DOHH2 (cell line): ENCODE measurements around the gene NECAP2.

Source experiments
- H3F3A ChIP-seq: fragments of 200-600 bp; sonication (generic), shearing (Covaris generic); 2 replicates; pipeline ENCODE4 v1.6.0; 2016; ENCODE audit warnings: antibody characterized with exemption, mild to moderate bottlenecking; ENCODE audit not compliant: control insufficient read depth, insufficient read depth
- H3K27ac ChIP-seq: fragments of 200-600 bp; sonication (generic); 2 replicates; pipeline ENCODE4 v1.5.1; 2014; ENCODE audit warnings: low read depth, mild to moderate bottlenecking, low read length, moderate library complexity
- H3K27me3 ChIP-seq: fragments of 200-600 bp; sonication (generic); 2 replicates; pipeline ENCODE4 v1.6.1; 2014; ENCODE audit warnings: mild to moderate bottlenecking, low read length, mixed read lengths; ENCODE audit not compliant: control insufficient read depth
- H3K36me3 ChIP-seq: fragments of 200-600 bp; sonication (generic); 2 replicates; pipeline ENCODE4 v1.6.1; 2014; ENCODE audit warnings: mild to moderate bottlenecking, low read length, moderate library complexity, mixed read lengths; ENCODE audit not compliant: control insufficient read depth
- H3K4me1 ChIP-seq: fragments of 200-600 bp; sonication (generic); 2 replicates; pipeline ENCODE4 v1.6.1; 2014; ENCODE audit warnings: mild to moderate bottlenecking, low read length, mixed read lengths; ENCODE audit not compliant: control insufficient read depth
- H3K4me2 ChIP-seq: fragments of 200-600 bp; sonication (generic); 2 replicates; pipeline ENCODE4 v1.6.0; 2014; ENCODE audit warnings: mild to moderate bottlenecking, low read length, moderate library complexity
- H3K4me3 ChIP-seq: fragments of 200-600 bp; sonication (generic); 2 replicates; pipeline ENCODE4 v1.5.1; 2014; ENCODE audit warnings: mild to moderate bottlenecking, low read length, mixed read lengths
- H3K79me2 ChIP-seq: fragments of 200-600 bp; sonication (generic); 2 replicates; pipeline ENCODE4 v1.6.1; 2014; ENCODE audit warnings: mild to moderate bottlenecking, low read length, mixed read lengths; ENCODE audit not compliant: control insufficient read depth
- H3K9me2 ChIP-seq: fragments of 200-600 bp; sonication (generic); replicated peaks from 2 replicates; pipeline ENCODE4 v1.6.1; 2014; ENCODE audit warnings: mild to moderate bottlenecking, low read length, mixed read lengths; ENCODE audit not compliant: control insufficient read depth
- H3K9me3 ChIP-seq: fragments of 200-600 bp; sonication (generic); 2 replicates; pipeline ENCODE4 v1.6.1; 2014; ENCODE audit warnings: antibody characterized with exemption, low read length, mixed read lengths; ENCODE audit not compliant: control insufficient read depth, insufficient read depth
- H4K20me1 ChIP-seq: fragments of 200-600 bp; sonication (generic); 2 replicates; pipeline ENCODE4 v1.6.0; 2014; ENCODE audit warnings: low read depth, mild to moderate bottlenecking, antibody characterized with exemption, low read length, moderate library complexity; ENCODE audit not compliant: control insufficient read depth, insufficient read depth
- EZH2phosphoT487 ChIP-seq: fragments of 200-600 bp; sonication (generic); IDR thresholded peaks from 2 replicates; pipeline ENCODE4 v1.6.1; 2017; ENCODE audit warnings: borderline replicate concordance, mild to moderate bottlenecking, antibody characterized with exemption, low read length, moderate library complexity, mixed read lengths
- TF ChIP-seq, protein P1 (sequence below): fragments of 200-600 bp; sonication (generic); IDR thresholded peaks from one replicate; pipeline ENCODE4 v1.5.1; 2014; ENCODE audit warnings: antibody characterized with exemption, mild to moderate bottlenecking, low read depth, low read length; ENCODE audit not compliant: poor library complexity, severe bottlenecking

Gene NECAP2

DNA sequence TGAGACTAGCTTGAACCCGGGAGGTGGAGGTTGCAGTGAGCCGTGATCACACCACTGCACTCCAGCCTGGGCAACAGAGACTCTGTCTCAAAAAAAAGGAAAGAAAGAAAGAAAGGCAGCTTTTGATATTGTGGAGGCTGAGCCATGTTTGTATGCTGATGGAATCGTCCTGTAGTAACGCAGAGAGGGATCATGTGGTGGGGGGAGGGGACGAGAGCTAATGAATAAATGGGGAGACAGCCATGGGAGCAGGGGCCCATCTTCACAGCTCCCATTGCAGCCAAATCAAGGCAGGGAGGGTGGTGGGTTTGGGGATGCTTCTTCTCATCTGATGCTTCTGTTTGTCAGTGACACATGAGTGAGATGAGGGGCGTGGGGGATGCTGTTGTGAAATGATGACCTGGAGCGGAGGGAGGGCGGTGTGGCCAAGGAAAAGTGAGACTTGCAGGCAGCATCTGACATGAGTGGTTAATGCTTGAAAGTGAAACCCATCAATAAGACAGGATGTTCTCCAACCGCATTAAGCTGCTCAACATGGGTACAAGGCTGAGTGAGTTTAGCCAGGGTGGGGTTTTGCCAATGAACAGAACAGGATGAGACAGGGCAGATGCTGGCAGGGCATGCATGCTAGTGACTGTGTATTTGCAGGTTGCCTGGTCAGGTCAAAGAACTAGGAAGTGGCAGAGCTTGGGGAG lies 20.0 kb upstream of the NECAP2 start:
- peak overlapping the region; percentile 17; the same call in 1 of the 2 replicates for H3K4me3 ChIP-seq
- H3K36me3 ChIP-seq: no peaks in the 10 kb centered on the region
- H4K20me1 ChIP-seq: no peaks in the 10 kb centered on the region
- H3K27ac ChIP-seq: no peak overlapping the region
- TF ChIP-seq, protein P1, sequence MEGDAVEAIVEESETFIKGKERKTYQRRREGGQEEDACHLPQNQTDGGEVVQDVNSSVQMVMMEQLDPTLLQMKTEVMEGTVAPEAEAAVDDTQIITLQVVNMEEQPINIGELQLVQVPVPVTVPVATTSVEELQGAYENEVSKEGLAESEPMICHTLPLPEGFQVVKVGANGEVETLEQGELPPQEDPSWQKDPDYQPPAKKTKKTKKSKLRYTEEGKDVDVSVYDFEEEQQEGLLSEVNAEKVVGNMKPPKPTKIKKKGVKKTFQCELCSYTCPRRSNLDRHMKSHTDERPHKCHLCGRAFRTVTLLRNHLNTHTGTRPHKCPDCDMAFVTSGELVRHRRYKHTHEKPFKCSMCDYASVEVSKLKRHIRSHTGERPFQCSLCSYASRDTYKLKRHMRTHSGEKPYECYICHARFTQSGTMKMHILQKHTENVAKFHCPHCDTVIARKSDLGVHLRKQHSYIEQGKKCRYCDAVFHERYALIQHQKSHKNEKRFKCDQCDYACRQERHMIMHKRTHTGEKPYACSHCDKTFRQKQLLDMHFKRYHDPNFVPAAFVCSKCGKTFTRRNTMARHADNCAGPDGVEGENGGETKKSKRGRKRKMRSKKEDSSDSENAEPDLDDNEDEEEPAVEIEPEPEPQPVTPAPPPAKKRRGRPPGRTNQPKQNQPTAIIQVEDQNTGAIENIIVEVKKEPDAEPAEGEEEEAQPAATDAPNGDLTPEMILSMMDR: no peak
- TF ChIP-seq EZH2phosphoT487: no peak
- H3K27me3 ChIP-seq: peaks cover 8% of the 10 kb centered on the region
- H3K4me2 ChIP-seq: peak overlapping the region; percentile 48
- H3F3A ChIP-seq: no peaks in the 10 kb centered on the region
- H3K4me1 ChIP-seq: peaks cover 11% of the 10 kb centered on the region
- H3K9me2 ChIP-seq: no peaks in the 10 kb centered on the region
- no peaks in the 10 kb centered on the region for H3K9me3 ChIP-seq
- no peaks in the 10 kb centered on the region for H3K79me2 ChIP-seq

DNA sequence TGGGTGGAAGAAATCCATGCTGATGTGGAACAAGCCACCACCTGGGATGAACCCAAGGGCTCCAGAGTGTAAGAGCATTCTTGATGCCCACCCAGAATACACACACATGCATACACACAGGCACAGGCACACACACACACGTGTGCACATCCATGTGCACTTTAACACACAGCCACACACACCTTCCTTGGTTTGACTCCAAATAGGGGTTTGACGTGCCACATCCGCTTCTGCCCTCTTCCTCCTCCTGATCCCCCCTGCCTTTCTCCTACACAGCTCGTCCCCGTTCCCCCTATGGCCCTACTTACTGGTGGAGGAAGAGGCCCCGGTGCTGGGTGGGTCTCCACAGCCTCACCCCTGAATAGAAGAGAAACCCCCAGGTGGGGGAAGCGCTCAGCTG lies 19.3 kb upstream of the NECAP2 start:
- Histone ChIP-seq H3K36me3 (no peaks in the 10 kb centered on the region), H3K4me2 (peak overlapping the region; percentile 48), H3K27ac (no peak overlapping the region), H3K9me2 (no peaks in the 10 kb centered on the region), H3K4me3 (no peak overlapping the region), H3F3A (no peaks in the 10 kb centered on the region), H3K4me1 (peaks cover 11% of the 10 kb centered on the region), H3K79me2 (no peaks in the 10 kb centered on the region), H3K27me3 (peaks cover 8% of the 10 kb centered on the region), H3K9me3 (no peaks in the 10 kb centered on the region), H4K20me1 (no peaks in the 10 kb centered on the region)
- TF ChIP-seq, protein P1: no peak
- no peak for TF ChIP-seq EZH2phosphoT487

DNA sequence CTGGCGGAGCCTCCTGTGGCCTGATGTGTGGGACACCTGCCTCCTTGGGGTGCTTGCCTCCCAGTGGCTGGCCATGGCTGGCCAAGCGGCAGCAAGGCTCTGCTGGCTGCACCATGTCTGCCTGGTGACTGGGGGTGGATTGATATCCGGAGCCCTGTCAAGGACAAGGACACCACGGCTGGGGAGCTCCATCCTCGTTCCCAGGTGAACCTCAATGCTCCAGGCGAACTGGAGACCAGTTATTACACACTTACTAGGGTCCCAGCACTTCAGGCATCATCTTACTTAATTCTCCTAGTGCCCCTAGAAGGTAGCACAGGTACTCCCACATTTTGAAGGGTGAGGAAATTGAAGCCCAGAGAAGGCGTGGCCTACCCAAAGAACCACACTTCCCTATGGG lies 18.5 kb upstream of the NECAP2 start:
- TF ChIP-seq, protein P1: no peak
- no peak for TF ChIP-seq EZH2phosphoT487
- H3K4me2 ChIP-seq: no peak overlapping the region
- no peaks in the 10 kb centered on the region for H3F3A ChIP-seq
- H3K79me2 ChIP-seq: no peaks in the 10 kb centered on the region
- no peaks in the 10 kb centered on the region for H4K20me1 ChIP-seq
- no peaks in the 10 kb centered on the region for H3K9me3 ChIP-seq
- H3K4me3 ChIP-seq: no peak overlapping the region
- peaks cover 8% of the 10 kb centered on the region for H3K27me3 ChIP-seq
- peaks cover 11% of the 10 kb centered on the region for H3K4me1 ChIP-seq
- H3K27ac ChIP-seq: no peak overlapping the region
- H3K9me2 ChIP-seq: no peaks in the 10 kb centered on the region
- H3K36me3 ChIP-seq: no peaks in the 10 kb centered on the region
